Stimulated activated CD8-positive, alpha-beta memory T cell treated with anti-CD3 and anti-CD28 coated beads, Interleukin-15, amount 100 ng/mL, for 4 hours (primary cell): Measurements from ENCODE around the gene PRSS8.

ENCODE experiments used
- DNase-seq, 2 donors: peaks; one replicate each; pipeline ENCODE4 v3.0.0-alpha.2; 2020; ENCODE audit warnings: low read depth in 2 of 2

PRSS8 gene

GRCh38 chr16:31128711-31129567 is 6.6 kb downstream of the PRSS8 start:
- no peak for DNase-seq

DNA sequence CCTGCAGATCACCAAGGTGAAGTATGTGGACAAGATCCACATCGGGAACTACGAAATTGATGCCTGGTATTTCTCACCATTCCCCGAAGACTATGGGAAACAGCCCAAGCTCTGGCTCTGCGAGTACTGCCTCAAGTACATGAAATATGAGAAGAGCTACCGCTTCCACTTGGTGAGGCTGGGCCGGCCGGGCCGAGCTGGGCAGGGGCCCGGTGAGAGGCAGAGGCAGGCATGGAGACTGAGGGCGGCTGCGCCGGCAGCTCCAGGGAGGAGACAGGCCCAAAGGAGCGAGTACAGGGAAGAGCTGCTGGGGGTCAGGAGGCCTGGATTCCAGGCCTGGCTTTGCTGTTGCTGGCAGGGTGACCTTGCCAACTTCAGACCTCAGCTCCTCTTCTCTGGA is 8.3 kb downstream of the PRSS8 start:
- no peak for DNase-seq

DNA sequence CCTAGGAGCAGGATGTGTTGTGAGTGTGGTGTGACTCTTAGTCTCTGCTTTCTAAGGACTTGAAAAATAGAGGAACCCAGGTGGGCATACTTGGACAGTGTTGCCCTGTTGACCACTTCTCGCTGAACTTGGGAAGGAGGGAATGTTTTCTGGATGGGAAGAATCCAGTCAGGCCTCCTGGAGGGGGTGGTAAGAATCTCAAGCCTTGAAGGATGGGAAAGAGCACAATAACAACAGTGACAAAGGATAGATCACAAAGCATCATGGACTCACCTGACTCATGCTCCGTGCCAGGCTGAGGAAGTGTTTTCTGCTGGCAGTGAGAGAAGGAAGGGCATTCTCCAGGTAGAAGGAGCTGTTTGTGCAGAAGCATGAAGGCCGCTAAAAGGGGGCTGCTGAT is 9.7 kb downstream of the PRSS8 start:
- DNase-seq = no peak

DNA sequence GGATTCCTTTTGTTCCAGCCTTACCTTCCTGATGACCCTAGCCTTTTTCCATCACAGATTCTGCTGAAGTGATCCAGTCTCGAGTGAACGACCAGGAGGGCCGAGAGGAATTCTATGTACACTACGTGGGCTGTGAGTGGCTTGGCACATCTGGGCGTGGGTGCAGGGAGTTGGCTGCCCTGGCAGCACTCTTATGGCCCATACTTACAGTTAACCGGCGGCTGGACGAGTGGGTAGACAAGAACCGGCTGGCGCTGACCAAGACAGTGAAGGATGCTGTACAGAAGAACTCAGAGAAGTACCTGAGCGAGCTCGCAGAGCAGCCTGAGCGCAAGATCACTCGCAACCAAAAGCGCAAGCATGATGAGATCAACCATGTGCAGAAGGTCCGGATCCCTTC is 15.4 kb downstream of the PRSS8 start:
- no peak for DNase-seq

DNA sequence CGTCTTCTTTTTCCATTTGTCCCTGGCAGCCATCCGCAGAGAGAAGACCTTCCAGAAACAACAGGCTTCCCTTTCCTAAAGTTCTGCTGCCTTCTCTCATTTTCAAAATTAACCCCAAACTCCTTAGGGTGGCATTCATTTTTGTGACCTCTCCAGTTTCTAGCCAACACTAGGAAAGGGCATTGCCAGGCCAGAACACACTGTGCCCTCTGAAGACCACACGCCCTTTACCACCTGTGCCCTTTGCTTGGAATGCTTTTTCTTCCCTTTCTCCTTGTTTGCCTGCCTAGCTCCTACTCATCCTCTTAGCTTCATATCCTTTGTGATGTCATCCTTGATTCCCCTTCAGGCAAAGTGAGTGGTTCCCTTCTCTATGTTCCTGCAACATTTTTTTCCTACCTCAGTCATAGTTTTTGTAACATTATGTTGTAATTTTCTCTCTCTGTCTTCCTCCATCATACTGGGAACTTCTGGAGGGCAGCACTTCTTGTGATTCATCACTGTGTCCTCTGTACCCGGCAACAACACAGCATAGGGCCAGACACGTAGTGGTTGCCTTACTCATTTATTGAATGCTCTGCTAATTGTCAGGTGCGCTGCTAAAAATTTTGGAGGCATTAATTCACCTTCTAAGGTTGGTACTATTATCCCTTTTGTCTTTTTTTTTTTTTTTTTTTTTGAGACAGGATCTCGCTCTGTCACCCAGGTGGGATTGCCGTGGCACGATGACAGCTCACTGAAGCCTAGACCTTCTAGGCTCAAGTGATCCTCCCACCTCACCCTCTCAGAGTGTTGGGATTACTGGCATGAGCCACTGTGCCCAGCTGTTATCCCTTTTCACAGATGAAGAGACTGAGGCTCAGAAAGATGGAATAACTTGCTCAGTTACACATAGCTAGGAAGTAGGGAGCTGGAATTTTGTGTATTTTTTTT is 17.0 kb downstream of the PRSS8 start:
- DNase-seq = no peak

GRCh38 chr16:31117384-31118222 is 17.9 kb downstream of the PRSS8 start, which contains the start of gene KAT8:
Gene KAT8 (plus strand): TSS chr16:31117664. CDS start chr16:31117682, 18 bp downstream.
- DNase-seq = peak; percentile 93 to 97

GRCh38 chr16:31114468-31114867 is 21.1 kb downstream of the PRSS8 start:
- DNase-seq = no peak

DNA sequence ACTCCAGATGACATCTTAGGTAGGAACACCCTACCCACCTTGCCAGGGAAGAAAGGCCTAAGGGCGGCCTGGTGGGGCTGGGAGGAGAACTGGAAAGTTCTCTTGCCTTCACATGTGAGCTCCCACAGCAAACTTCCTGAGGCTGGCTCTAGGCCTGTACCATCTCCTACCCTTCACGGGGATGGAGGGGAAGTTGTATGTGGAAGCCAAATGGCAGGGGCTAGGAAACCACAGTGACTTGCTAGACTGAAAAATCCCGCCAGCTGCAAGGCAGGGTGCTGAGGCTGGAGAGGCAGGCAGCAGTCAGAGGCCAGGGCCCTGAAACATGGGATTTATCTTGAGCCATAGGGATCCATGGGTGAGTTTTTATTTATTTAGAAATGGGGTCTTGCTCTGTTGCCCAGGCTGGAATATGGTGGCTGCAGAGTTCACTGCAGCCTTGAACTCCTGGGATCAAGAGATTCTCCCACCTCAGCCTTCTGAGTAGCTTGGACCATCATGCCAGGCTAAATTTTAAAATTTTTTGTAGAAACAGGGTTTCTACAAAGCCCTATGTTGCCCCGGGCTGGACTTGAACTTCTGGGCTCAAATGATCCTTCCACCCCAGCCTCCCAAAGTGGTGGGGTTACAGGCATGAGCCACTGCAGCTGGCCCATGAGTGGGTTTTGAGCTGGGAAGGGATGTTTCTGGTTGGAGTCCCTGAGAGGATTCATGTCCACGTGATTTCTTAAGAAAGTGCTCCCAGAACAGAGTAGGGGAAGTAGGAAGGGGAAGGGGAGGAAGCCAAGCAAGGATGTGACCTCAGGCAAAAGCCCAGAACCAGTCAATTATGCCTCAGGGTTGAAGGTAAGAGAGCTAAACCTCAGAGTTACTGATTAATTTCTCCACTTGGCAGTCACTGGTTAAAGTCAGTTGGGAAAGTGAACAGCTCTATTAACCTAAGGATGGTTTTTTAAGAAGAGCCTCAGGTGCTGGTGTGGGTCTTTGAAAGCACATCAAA is 22.1 kb downstream of the PRSS8 start:
- DNase-seq = no peak

GRCh38 chr16:31112711-31113110 is 22.8 kb downstream of the PRSS8 start:
- DNase-seq = no peak

DNA sequence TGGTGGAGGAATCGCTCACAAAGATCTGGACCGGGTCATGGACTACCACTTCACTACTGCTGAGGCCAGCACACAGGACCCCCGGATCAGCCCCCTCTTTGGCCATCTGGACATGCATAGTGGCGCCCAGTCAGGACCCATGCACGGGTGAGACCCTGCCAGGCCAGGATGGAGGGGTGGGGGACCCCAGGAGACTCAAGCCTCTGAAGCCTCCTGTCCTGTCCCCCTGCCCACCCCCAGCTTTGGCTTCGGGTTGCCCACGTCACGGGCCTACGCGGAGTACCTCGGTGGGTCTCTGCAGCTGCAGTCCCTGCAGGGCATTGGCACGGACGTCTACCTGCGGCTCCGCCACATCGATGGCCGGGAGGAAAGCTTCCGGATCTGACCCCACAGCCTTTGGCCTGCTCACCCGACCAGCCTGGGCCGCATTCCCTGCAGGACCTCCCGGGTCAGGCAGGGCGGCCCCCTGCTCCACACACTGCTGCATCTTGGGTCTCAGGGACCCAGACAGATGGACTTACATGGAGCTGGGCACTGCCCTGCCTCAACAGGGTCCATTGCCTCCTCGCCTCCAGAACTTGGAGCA is 23.6 kb downstream of the PRSS8 start:
- DNase-seq = no peak

DNA sequence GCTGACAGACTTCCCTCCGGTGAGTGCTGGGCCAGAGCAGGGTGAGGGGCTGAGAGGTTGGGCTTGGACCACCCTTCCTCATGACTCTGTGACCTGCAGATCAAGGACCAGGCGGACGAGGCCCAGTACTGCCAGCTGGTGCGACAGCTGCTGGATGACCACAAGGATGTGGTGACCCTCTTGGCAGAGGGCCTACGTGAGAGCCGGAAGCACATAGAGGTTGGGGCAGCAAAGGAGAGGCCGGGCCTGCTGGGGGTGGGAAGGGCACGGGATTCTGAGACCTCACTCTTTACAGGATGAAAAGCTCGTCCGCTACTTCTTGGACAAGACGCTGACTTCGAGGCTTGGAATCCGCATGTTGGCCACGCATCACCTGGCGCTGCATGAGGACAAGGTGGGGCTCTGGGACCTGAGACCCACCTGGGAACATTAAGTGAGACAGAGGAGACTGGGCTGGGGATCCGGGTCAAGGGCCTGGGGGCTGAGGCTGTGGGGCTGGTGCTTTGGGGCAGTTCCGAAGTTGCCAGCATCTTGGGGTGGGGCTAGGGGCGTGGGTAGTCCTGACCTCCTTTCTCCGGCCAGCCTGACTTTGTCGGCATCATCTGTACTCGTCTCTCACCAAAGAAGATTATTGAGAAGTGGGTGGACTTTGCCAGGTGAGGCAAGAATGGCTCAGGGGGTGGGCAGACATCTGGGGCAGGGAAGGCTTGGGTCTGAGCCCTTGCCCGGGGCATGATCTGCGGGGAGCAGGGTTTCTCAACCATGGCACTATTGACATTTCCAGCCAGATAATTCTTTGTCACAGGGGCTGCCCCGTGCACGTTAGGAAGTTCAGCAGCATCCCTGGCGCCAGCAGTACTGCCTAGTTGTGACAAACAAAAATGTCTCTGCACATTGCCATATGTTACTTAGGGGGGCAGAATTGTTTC is 25.2 kb downstream of the PRSS8 start:
- DNase-seq = no peak

GRCh38 chr16:31109622-31110021 is 25.9 kb downstream of the PRSS8 start:
- DNase-seq = no peak

DNA sequence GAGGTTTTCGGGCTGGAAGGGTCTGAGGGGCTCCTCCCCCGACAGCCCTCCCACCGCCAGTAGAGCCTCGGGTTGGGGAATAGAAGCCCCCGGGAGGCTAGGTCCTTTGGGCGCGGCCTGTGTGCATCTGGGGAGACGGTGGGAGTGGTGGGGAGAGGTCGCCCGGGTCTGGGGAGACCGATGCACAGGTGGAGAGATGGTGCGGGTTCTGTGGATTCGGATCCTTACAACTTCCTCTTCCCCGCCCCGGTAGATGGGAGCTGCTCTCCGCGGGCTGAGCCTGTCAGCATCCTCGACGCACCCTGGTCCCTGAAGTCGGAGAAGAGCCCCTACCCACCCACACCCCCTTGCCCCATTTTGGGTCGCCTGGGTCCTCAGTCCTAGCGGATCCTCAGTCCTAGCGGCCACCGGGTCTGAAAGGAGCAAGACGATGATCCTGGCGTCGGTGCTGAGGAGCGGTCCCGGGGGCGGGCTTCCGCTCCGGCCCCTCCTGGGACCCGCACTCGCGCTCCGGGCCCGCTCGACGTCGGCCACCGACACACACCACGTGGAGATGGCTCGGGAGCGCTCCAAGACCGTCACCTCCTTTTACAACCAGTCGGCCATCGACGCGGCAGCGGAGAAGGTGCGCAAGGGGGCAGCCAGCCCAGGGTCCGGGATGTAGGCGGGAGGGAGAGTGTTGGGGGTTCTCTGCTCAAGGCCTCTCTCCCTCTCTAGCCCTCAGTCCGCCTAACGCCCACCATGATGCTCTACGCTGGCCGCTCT is 26.6 kb downstream of the PRSS8 start:
- no peak for DNase-seq

- peak; percentile 32 to 49 for DNase-seq
These were observed 27.3 kb downstream of the PRSS8 start, which contains the start of gene BCKDK for GRCh38 chr16:31108035-31108793. Gene BCKDK (plus strand): TSS chr16:31108386. CDS start chr16:31109224, 838 bp downstream.

DNA sequence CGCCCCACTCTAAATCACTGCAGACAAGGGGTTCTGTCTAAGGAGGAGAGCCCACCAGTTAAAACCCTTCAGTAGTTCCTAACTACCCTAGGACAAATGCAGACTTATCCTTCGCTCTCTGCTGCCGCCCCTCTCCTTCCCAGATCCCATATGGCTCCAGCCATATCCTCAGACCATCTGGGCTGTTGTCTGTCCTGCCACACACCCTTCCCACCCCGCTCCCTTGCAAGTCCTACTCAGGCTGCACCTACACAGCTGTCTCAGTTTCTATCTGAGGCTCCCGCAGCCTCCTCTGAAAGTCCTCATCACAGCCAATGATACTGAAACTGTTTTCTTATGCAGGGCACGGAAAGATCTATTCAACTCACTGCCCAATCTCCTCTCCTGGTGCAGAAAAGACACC is 28.1 kb downstream of the PRSS8 start:
- DNase-seq = no peak

DNA sequence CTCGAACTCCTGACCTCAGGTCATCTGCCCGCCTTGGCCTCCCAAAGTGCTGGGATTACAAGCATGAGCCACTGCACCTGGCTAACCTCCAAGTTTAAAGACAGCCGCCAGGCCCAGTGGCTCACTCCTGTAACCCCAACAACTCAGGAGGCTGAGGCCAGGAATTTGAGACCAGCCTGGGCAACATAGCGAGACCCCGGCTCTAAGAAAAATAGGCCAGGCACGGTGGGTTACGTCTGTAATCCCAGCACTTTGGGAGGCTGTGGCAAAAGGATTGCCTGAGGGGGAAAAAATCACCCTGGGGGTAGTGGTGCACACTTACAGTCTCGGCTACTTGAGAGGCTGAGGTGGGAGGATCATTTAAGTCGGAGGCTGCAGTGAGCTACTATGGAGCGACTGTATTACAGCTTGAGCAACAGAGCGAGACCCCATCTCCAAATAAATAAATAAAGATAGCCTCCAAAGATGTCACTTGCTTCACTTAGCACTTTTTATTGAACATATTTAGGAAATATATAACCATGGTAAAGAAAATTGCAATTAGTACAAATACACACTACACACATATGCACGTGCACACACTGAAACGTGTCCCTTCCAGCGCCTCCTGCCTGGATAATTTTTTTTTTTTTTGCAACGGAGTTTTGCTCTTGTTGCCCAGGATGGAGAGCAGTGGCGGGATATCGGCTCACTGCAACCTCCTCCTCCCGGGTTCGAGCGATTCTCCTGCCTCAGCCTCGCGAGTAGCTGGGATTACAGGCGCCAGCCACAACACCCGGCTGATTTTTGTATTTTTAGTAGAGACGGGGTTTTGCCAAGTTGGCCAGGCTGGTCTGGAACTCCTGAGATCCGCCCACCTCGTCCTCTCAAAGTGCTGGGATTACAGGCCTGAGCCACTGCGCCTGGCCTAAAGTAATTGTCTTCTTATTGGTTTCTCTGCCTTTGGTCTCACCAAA is 28.7 kb downstream of the PRSS8 start:
- DNase-seq = no peak
